Ishikawa (cell line): Measurements from ENCODE around the gene RANBP17.

ENCODE experiments used
- CEBPB ChIP-seq: IDR thresholded peaks from 2 replicates; pipeline ENCODE4 v1.6.1; 2012
- CREB1 ChIP-seq: IDR thresholded peaks from 2 replicates; pipeline ENCODE4 v1.6.1; 2012; ENCODE audit warnings: low read depth
- EGR1 ChIP-seq: IDR thresholded peaks from 2 replicates; pipeline ENCODE4 v1.6.1; 2012
- EP300 ChIP-seq: IDR thresholded peaks from 2 replicates; pipeline ENCODE4 v1.6.1; 2012; ENCODE audit warnings: borderline replicate concordance
- FOXM1 ChIP-seq: IDR thresholded peaks from 2 replicates; pipeline ENCODE4 v1.6.1; 2012; ENCODE audit warnings: low read depth, borderline replicate concordance
- NFIC ChIP-seq: IDR thresholded peaks from 2 replicates; pipeline ENCODE4 v1.6.1; 2012
- RAD21 ChIP-seq: IDR thresholded peaks from 2 replicates; pipeline ENCODE4 v1.6.1; 2012; ENCODE audit warnings: low read depth
- REST ChIP-seq: IDR thresholded peaks from 2 replicates; pipeline ENCODE4 v1.6.1; 2012; ENCODE audit warnings: low read depth, mild to moderate bottlenecking
- TAF1 ChIP-seq: IDR thresholded peaks from 2 replicates; pipeline ENCODE4 v1.6.1; 2012; ENCODE audit warnings: low read depth, mild to moderate bottlenecking
- TCF12 ChIP-seq: IDR thresholded peaks from 2 replicates; pipeline ENCODE4 v1.6.1; 2012; ENCODE audit warnings: low read depth
- TEAD4 ChIP-seq: IDR thresholded peaks from 2 replicates; pipeline ENCODE4 v1.6.1; 2012
- USF1 ChIP-seq: IDR thresholded peaks from 2 replicates; pipeline ENCODE4 v1.6.1; 2012
- YY1 ChIP-seq: IDR thresholded peaks from 2 replicates; pipeline ENCODE4 v1.6.1; 2012; ENCODE audit warnings: low read depth
- ZBTB7A ChIP-seq: IDR thresholded peaks from 2 replicates; pipeline ENCODE4 v1.6.1; 2012; ENCODE audit warnings: low read depth
- TF ChIP-seq, protein P1 (sequence below): IDR thresholded peaks from 2 replicates; pipeline ENCODE4 v1.6.1; 2012

The RANBP17 gene

GRCh38 chr5:171252674-171253073 lies 390.9 kb downstream of the RANBP17 start:
- TF ChIP-seq RAD21 (no peak), TCF12 (no peak), TAF1 (no peak), ZBTB7A (no peak), EGR1 (no peak), EP300 (no peak), TEAD4 (no peak), USF1 (no peak), CREB1 (no peak), REST (no peak), FOXM1 (no peak), NFIC (no peak), YY1 (no peak), CEBPB (no peak)
- TF ChIP-seq, protein P1, sequence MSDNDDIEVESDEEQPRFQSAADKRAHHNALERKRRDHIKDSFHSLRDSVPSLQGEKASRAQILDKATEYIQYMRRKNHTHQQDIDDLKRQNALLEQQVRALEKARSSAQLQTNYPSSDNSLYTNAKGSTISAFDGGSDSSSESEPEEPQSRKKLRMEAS, result no peak

- no peak for TF ChIP-seq TCF12
- no peak for TF ChIP-seq CREB1
- TF ChIP-seq TAF1, result no peak
- TF ChIP-seq REST, result no peak
- TF ChIP-seq EP300, result no peak
- no peak for TF ChIP-seq USF1
- no peak for TF ChIP-seq RAD21
- no peak for TF ChIP-seq TEAD4
- TF ChIP-seq CEBPB, result no peak
- no peak for TF ChIP-seq NFIC
- TF ChIP-seq EGR1, result no peak
- no peak for TF ChIP-seq FOXM1
- no peak for TF ChIP-seq ZBTB7A
- TF ChIP-seq YY1, result no peak
- TF ChIP-seq, protein P1, result no peak
Measured at GRCh38 chr5:171258737-171259415, 397.1 kb downstream of the RANBP17 start.

GRCh38 chr5:171261361-171261760 lies 399.5 kb downstream of the RANBP17 start:
- TF ChIP-seq ZBTB7A (no peak), FOXM1 (no peak), CEBPB (no peak), REST (no peak), EP300 (no peak), NFIC (no peak), TAF1 (no peak), EGR1 (no peak)
- TF ChIP-seq, protein P1, result no peak

DNA sequence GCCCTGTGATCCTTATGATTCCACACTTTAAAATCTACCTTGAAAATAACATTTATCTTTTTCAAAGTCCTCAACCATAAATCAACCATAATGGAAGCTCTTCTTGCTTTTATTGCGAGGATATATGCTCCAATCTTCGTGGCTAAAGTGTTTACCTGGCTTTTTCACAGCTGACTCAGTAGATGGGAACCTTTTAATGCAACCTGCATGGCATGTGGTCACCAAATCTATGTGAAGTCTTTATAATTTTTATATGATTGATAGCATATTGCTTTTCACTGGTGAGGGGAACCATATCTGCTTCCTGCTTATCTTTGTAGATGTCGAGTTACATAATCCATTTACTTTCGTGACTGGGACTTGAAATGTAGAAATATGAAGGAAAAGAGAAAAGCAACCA lies 400.1 kb downstream of the RANBP17 start:
- TF ChIP-seq, protein P1, result no peak
- TF ChIP-seq EP300 (no peak), FOXM1 (no peak), NFIC (no peak), YY1 (no peak), RAD21 (no peak), TCF12 (no peak), USF1 (no peak), REST (no peak)
